Keratinocyte (primary cell): ENCODE results near the gene FANCI.

Source experiments
- EZH2 ChIP-seq: IDR thresholded peaks from one replicate; pipeline ENCODE4 v1.6.1; 2012; ENCODE audit warnings: inconsistent platforms, mild to moderate bottlenecking, low read length, moderate library complexity
- TF ChIP-seq, protein P1 (sequence below), 3 experiments: IDR thresholded peaks in 1 of 3; conservative IDR thresholded peaks in 1 of 3; optimal IDR thresholded peaks in 1 of 3; 2 replicates in 2 of 3; 3 replicates in 1 of 3; pipeline versions ENCODE3 to v1.5.1; 2011; ENCODE audit warnings: low read length in 3 of 3, mild to moderate bottlenecking in 3 of 3, moderate library complexity in 2 of 3, control low read depth in 1 of 3, inconsistent platforms in 1 of 3; ENCODE audit not compliant: insufficient read depth in 2 of 3; ENCODE audit errors: extremely low read depth in 1 of 3

DNA sequence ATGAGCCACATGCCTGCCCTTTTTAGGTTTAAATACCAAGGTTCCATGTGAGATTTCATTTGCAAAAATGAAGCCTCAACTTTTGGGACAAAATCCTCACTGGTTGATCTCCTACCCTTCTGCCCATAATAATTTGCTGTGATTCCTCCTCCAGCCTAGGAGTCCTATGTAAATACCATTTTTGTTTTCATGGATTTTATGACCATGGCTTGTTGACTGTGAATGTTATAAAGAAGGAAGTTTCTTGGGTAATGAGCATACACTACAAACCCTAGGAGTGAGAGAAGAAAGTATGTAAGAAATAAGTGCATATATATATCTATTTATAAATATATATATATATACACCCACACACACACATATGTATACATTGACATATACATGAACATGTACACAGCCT is 35.5 kb upstream of the FANCI start:
- TF ChIP-seq, protein P1, sequence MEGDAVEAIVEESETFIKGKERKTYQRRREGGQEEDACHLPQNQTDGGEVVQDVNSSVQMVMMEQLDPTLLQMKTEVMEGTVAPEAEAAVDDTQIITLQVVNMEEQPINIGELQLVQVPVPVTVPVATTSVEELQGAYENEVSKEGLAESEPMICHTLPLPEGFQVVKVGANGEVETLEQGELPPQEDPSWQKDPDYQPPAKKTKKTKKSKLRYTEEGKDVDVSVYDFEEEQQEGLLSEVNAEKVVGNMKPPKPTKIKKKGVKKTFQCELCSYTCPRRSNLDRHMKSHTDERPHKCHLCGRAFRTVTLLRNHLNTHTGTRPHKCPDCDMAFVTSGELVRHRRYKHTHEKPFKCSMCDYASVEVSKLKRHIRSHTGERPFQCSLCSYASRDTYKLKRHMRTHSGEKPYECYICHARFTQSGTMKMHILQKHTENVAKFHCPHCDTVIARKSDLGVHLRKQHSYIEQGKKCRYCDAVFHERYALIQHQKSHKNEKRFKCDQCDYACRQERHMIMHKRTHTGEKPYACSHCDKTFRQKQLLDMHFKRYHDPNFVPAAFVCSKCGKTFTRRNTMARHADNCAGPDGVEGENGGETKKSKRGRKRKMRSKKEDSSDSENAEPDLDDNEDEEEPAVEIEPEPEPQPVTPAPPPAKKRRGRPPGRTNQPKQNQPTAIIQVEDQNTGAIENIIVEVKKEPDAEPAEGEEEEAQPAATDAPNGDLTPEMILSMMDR (optimal IDR thresholded peaks at IDR 0.05 in 1 of 3, IDR thresholded peaks at IDR 0.05 in 1 of 3, conservative IDR thresholded peaks at IDR 0.05 in 1 of 3; ENCODE audit: extremely low read depth in 1 of 3, insufficient read depth in 2 of 3, low read length in 3 of 3), result no peak
- TF ChIP-seq EZH2, result no peak
